WI38 (cell line): Measurements from ENCODE around the gene COL13A1.

Experiments
- H3K4me3 ChIP-seq: 2 replicates; pipeline ENCODE4 v1.5.1; 2011; ENCODE audit warnings: low read depth, mild to moderate bottlenecking, control low read depth, low read length
- CTCF ChIP-seq: IDR thresholded peaks from 2 replicates; pipeline ENCODE4 v1.5.1; 2012; ENCODE audit warnings: low read depth, mild to moderate bottlenecking, control low read depth, low read length

Gene COL13A1

GRCh38 chr10:69844698-69845097, 43.0 kb downstream of the COL13A1 start:
- no peak for TF ChIP-seq CTCF

GRCh38 chr10:69845574-69846292, 44.0 kb downstream of the COL13A1 start:
- TF ChIP-seq CTCF, result no peak
- H3K4me3 ChIP-seq, result no peak overlapping the region

More at GRCh38 chr10:69844698-69845097, 43.0 kb downstream of the COL13A1 start:
- H3K4me3 ChIP-seq, result no peak overlapping the region

- no peak for TF ChIP-seq CTCF
- no peak overlapping the region for H3K4me3 ChIP-seq
Measured at GRCh38 chr10:69846293-69846921, 44.7 kb downstream of the COL13A1 start.

GRCh38 chr10:69847458-69847857, 45.8 kb downstream of the COL13A1 start:
- TF ChIP-seq CTCF, result no peak
- H3K4me3 ChIP-seq, result no peak overlapping the region

GRCh38 chr10:69847883-69848282, 46.2 kb downstream of the COL13A1 start:
- TF ChIP-seq CTCF, result no peak

GRCh38 chr10:69848454-69848853, 46.7 kb downstream of the COL13A1 start:
- no peak for TF ChIP-seq CTCF
- H3K4me3 ChIP-seq, result no peak overlapping the region

More at GRCh38 chr10:69847883-69848282, 46.2 kb downstream of the COL13A1 start:
- H3K4me3 ChIP-seq, result no peak overlapping the region

GRCh38 chr10:69849825-69850224, 48.1 kb downstream of the COL13A1 start:
- no peak overlapping the region for H3K4me3 ChIP-seq
- TF ChIP-seq CTCF, result no peak
